PC-3 (cell line): ENCODE results near the gene PSD.

ENCODE experiments used
- EZH2phosphoT487 ChIP-seq: fragments of 300-600 bp; sonication (generic); IDR thresholded peaks from 2 replicates; pipeline ENCODE4 v1.6.1; 2018; ENCODE audit warnings: mild to moderate bottlenecking, antibody characterized with exemption, low read length, borderline replicate concordance
- TF ChIP-seq, protein P1 (sequence below): fragments of 300-600 bp; sonication (generic); conservative IDR thresholded peaks from 2 replicates; pipeline ENCODE4 v1.5.1; 2017; ENCODE audit warnings: antibody characterized with exemption, low read depth, mild to moderate bottlenecking, low read length

DNA sequence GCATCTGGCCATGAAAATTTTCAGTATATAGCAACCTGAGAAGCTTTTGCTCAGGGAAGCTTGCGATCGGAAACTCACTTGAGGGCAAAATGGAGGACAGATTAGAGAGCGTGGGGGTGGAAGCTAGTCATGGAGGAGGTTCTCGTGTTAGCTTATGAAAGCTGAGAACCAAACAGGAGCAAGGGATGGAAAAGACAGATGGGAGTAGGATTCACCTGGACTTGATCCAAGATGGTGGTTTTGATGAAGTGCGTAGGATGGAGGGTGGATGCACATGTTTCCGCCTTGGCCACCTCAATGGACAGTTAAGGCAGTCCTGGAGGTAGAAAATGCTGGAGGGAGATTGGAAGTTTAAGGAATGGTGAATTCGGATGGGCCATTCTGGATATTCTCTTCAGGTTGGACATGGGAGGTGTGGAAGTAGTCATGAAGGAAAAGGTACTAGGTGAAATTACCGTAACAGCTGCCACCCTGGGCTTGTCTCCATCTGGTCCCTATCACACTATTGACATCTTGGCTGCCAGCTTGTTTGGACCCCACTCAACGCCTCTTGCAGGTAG, 39.1 kb upstream of the PSD start:
- TF ChIP-seq, protein P1, sequence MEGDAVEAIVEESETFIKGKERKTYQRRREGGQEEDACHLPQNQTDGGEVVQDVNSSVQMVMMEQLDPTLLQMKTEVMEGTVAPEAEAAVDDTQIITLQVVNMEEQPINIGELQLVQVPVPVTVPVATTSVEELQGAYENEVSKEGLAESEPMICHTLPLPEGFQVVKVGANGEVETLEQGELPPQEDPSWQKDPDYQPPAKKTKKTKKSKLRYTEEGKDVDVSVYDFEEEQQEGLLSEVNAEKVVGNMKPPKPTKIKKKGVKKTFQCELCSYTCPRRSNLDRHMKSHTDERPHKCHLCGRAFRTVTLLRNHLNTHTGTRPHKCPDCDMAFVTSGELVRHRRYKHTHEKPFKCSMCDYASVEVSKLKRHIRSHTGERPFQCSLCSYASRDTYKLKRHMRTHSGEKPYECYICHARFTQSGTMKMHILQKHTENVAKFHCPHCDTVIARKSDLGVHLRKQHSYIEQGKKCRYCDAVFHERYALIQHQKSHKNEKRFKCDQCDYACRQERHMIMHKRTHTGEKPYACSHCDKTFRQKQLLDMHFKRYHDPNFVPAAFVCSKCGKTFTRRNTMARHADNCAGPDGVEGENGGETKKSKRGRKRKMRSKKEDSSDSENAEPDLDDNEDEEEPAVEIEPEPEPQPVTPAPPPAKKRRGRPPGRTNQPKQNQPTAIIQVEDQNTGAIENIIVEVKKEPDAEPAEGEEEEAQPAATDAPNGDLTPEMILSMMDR, result no peak
- TF ChIP-seq EZH2phosphoT487, result no peak
